ENCODE results near the gene DMBT1.

DMBT1 gene

DNA sequence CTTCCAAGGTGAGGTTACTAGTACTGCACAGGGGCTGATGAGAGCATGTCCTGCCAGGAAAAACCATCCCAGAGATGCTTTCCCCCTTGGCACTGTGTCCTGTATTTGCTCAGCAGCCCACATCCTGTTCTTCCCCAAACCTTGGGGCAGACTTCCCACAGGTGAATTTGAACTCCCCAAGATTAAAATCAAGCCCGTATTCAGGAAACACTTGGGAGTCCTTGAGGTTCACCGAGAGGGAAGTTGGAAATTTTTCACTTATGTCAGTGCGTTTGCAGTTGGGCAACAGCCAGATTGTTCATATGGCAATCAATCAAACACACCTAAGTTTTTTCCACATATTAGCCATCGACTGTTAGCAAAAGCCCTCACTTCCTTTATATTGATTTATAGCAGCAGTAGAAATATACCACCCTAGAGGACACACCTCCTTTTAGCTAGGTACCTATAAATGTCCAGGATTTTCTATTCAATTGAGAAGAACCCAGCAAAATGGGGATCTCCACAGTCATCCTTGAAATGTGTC, at the start of gene DMBT1:
Gene DMBT1 (plus strand): TSS at position 476 of the 526 bp plus-strand sequence. CDS start 17 bp downstream, at position 493.
- no peak for DNase-seq

DNA sequence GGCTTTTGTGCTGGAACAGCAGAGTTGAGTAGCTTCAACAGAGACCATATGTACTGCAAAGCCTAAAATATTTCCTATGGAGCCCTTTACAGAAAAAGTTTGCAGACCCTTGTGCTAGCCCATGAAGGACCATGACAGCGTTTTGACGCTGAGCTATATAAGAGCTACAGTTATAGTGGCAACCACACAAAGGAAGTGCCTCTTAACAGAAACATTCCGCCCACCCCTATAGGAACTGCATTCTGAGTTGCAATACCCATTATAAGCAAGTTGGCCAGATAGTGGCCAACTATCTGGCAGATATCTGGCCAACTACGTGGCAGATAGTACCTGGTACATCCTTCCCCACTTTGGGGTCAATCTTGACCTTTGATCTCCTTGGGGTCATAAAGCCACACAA, 47.5 kb upstream of the DMBT1 start:
- no peak for DNase-seq

DNA sequence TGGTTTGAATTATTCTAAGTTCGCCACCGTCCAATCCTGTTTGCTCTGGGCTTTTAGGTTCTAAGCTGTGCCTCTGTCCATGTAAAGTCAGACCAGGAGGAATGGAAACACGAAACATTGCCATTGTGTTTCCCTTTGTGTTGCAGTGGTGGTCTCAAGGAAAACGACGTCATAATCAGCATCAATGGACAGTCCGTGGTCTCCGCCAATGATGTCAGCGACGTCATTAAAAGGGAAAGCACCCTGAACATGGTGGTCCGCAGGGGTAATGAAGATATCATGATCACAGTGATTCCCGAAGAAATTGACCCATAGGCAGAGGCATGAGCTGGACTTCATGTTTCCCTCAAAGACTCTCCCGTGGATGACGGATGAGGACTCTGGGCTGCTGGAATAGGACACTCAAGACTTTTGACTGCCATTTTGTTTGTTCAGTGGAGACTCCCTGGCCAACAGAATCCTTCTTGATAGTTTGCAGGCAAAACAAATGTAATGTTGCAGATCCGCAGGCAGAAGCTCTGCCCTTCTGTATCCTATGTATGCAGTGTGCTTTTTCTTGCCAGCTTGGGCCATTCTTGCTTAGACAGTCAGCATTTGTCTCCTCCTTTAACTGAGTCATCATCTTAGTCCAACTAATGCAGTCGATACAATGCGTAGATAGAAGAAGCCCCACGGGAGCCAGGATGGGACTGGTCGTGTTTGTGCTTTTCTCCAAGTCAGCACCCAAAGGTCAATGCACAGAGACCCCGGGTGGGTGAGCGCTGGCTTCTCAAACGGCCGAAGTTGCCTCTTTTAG, 46.3 kb upstream of the DMBT1 start:
- no peak for DNase-seq

DNA sequence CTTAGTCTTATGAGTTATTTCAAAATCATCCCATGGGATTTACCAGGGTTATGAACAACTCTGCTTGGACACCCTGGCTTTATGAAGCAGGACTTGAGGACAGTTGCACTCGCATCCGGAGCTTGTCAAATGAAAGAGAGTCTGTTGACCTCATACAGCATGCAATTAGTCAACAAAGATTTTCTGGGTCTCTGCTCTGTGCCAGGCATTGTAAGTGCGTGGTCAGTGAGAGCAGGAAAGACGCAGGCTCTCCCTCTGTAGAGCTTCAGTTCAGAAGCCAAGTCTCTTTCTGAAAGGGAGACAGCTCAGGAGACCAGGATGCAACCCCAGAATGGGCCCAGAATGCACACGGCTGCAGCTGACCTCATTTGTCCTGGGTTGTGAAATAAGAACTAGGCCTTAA, 45.5 kb upstream of the DMBT1 start:
- no peak for DNase-seq

DNA sequence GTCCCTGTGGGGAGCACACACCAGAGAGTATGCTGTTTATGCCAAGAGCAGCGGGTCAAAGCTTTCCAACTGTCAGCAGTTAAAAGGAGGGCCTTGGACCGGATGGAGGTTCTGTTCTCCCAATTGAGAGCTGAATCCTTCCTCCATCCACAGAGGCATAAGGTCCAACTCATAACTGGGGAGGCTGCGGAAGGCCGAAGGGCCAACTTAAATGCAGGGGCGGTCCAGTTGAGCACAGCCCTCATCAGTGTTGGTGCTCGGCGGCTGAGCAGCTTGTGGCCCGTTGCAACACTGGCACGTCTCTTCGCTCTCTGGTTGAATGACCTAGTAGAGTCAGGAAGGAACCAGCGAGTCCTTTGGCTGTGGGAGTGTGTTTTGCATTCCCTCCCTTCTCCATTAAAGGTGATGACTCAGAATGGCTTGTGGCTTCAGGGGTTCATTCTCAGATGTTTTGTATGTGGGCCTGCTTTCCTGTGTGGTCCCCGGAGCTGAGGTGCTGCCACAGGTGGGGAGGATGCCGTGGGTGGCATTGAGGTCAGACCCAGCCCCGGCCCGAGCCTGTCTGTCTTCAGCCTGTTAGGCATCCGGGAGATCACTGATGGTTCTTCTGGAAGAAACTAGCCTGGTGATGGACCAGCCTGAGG, 44.8 kb upstream of the DMBT1 start:
- DNase-seq = no peak

DNA sequence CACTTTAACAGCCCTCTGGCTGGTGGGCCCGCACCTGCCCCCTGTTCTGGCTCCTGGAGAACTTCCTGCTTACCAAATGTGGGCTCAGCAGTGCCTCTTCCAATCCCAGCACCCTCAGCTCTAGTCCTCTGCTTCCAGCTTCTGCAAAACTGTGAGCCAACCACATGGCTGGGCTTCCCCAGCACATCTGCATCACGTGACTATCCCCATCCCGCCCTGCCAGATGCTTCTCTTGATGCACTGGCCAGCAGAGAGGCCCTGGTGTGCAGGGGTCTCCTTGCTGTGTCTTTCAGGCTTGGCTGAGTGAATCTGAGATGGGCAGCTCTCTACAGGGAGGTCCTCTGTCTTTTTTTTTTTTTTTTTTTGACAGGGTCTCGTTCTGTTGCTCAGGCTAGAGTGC, 43.8 kb upstream of the DMBT1 start:
- DNase-seq = no peak

DNA sequence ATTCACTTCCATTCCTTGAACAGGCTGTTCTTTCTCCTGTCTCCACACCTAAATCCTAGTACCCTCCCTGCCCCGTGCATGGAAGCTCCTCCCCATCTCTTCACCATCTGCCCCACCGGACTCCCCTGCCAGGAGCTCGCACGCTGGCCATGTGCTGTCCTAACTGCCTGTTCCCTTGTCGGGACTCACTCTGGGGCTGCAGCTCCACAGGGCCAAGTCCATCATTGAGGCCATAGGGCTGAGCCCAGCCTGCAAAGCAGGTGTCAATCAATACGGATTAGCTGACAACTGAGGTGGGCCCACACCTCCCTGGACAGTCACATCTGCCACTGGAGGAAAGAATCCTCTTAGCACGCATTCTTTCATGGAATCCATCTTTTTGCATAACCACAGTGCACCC, 41.4 kb upstream of the DMBT1 start:
- no peak for DNase-seq

DNA sequence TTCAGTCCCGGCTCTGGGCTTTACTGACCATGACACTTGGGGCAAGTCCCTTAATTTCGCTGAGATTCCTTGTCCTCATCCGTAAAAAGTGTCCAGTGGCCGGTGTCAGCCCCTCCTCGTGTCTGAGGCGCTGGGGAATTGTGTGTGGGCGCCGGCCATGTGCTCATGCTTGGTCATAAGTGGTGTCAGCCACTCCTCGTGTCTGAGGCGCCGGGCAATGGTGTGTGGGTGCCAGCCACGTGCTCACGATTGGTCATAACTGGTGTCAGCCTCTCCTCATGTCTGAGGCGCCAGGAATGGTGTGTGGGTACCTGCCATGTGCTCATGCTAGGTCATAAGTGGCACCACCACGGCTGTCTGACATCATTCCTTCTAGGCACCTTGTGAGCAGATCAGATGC, 40.7 kb upstream of the DMBT1 start:
- DNase-seq = no peak

DNA sequence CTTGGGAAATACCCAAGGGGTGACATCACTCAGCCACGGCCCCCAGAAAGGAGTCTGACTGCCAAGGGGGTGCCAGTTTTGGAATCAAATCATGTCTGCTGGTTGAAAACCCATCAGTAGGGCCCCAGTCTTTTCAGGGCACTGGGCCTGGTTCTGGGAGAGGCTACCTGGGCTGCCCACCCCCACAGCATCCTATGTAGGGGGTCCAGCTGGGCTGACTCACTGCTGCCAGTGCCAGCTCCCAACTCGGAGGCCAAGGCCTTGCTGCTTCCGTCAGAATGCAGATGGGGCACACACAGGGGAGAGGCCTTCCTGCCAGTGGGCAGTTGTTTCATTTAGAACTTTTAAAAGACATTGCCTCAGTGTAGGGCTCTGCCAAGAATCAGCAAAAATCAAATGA, 39.5 kb upstream of the DMBT1 start:
- DNase-seq = no peak

DNA sequence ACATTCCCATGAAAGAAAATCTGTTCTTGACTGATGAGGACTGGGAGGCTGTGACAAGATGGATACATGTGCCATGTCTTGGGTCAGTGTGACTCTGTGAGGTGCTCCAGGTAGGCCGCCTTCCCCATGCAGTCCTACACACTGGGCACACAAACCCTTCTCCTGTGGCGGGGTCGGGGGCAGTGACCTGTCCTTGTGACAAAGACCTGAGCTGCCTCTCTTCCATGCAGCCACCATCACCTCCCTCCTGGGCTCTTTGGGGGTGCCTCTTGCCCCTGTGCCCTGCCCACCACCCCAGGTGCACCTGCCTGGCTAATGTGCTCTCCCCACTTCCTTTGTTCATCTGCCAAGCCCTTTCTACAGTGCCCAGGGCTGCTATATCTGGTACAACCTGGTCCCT, 35.7 kb upstream of the DMBT1 start:
- no peak for DNase-seq

DNA sequence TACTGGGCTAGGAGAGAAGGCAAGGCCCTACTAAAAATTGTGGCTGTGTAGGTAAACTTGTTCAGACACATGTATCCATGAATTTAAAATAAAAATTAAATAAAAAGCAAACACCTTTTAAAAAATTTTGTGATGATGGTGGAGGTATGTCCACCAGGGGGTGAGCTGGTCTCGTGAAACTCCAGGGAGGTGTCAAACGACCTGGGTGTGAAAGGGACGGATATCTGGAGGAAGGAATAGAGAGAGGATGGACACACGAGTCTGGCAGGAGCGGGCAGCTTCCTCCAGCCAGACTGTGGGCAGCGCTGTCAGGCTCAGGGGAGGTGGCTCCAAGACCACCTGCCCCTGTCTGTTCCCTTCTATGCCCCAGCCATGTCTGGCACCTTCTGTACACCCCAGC, 34.8 kb upstream of the DMBT1 start:
- DNase-seq = peak; percentile 2

DNA sequence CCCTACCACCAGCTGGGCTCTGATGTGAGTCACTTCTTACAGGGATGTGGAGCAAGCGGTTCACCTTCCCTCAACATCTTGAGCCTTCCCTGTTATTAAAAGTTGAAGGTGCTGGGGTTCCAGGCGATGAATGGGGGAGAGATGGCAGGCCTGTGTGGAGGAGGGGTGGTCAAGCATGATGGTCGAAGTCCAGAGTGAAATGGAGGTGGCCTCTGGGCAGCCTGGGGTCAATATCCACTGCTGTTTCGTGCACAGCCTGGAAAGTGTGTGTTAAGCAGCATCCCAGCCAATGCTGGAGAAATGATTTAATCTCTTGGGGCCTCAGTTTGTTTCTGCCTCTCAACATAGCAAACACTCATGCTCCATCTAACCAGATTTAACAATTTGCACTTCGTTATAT, 33.7 kb upstream of the DMBT1 start:
- DNase-seq = no peak

DNA sequence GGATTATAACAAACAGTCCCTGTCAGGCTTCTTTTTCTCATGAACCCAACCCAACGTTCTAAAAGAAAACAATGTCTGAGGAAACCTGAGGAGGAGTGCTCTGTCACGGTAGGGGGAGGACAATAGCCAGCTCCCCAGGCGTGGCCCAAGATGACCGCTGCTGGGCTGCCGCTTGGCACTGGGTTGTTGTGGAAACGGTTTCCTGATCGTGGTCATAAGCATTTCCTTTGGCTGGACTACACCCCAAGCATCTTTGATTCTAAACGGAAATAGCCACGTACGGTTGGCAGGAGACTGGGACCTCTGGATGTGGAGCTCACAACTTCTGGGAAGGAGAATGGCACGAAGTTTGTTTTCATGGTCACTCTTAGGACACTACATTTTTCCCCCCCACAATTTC, 30.4 kb upstream of the DMBT1 start:
- DNase-seq = no peak

DNA sequence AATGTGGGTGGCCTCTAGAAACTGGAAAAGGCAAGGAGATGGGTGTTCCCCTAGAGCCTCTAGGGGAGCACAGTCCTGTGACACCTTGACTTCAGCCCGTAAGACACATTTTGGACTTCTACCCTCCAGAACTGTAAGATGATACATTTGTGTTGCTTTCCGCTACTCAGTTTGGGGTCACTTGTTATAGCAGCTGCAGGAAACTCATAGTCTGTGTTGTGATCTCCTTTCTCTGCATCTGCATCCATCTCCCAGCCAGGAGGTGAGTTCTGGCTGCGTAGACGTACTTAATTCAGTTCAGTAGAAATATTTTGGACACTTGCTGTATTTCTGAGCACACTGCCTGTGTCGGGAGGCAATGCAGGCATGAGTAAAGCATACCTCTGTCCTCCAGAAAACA, 29.3 kb upstream of the DMBT1 start:
- no peak for DNase-seq

DNA sequence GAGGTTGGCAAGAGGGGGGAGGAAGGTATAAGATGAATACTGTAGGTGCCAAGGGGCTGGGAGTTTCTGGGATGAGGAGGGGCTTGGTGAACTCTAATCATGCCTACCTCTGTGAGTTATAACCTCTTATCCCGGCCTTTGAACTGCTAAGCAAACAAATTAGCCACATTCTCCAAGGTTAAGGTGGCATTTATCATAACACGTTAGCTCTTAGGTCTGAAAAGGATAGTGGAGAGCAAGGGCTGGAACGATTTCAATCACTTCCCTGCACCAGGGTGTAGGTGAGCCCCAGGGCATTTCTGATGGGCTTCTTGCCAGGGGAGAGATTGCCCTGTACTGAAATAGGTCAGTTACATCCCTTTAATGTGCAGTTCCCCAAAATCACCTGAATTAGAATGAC, 28.6 kb upstream of the DMBT1 start:
- peak; percentile 19 for DNase-seq

DNA sequence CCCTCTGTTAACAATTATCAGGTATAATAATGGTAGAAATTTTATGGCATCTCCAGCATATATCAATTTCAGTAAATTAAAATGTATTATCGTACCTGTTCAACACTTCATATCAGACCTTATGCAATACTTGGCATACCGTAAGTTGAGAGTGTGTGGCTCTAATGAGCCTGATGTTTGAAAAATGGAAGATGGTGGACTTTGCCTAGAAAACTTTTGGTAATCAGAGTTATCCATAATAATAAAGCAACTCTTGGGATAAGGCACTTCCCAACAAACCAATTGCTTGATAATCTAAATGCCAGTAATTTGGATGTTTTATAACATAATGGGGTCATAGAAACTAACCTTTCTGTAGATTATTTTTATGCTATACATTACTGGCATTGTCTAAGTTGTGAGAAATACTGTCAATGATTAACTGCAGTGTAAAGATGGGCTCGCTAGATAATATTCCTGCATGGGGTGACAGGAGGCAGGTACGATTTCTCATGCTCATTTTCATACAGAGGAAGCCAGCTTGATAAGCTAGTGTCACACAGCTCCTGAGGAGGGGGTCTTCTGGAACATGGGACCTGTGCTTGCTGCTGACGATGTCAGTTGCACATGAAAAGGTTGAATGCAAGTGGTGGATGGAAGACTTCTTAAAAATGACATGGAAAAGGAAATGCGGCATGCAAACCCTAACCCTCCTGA, 27.8 kb upstream of the DMBT1 start:
- DNase-seq = no peak

DNA sequence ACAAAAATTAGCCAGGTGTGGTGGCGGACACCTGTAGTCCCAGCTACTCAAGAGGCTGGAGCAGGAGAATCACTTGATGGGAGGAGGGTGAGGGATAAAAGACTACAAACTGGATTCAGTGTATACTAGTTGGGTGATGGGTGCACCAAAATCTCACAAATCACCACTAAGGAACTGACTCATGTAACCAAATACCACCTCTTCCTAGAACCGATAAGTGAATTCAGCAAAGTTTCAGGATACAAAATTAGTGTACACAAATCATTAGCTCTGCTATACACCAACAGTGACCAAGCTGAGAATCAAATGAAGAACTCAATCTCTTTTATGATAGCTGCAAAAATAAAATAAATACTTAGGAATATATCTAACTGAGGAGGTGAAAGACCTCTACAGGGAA, 23.0 kb upstream of the DMBT1 start:
- DNase-seq = no peak

DNA sequence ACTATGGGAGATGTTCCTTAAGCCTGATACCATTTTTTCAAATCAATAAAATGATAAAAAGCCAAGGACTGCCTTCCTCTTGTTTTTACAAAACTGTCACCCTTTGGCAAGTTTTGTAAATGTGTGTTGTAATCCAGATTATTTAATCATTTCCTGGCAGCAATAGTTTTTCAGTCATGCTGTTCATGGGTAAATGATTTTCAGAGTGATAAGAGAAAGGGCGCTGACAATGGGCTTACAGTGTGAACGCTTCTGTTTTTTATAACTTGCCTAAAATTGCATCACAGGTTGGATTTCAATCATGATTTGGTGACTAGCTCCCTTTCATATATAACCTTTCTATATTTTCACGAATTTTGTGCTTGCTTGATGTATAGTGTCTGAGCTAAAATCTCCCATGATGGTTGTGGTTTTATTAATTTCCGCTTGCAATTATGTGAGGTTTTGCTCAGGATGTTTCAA, 19.0 kb upstream of the DMBT1 start:
- no peak for DNase-seq

DNA sequence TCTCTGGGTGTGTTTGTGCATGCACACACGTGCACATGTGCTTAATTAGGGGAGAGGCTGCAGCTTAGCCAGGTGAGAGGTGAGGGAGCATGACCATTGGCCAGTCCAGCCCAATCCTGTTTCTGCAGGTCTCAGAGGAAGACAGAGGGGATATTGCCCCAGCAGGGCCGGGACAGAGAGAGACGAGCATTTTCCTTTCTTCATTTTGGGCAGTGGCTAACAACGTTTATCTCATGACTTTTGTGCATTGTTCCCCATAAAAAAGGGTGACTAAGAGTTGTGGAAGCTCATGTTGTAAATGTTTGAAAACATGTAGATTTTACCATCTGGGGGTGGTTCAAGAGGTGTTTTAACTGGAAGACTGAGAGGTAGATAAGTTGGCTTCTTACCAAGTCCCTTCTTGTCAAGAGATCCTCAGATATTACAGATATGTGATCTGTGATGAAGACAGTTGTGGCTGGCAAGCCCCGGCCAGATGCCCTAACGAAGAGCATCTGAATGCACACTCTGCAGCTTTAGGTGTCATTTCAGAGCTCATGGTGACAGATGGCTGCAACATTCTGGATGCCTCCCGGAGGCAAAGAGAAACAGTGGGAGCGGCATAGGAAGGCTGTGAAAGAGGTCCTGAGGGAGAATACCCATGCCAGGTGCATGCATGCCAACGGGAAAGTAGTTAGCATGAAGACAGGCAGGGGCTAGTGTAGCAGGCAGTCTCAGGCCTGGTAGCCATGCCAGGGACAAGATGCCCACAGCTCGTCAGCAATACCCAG, 16.7 kb upstream of the DMBT1 start:
- no peak for DNase-seq

DNA sequence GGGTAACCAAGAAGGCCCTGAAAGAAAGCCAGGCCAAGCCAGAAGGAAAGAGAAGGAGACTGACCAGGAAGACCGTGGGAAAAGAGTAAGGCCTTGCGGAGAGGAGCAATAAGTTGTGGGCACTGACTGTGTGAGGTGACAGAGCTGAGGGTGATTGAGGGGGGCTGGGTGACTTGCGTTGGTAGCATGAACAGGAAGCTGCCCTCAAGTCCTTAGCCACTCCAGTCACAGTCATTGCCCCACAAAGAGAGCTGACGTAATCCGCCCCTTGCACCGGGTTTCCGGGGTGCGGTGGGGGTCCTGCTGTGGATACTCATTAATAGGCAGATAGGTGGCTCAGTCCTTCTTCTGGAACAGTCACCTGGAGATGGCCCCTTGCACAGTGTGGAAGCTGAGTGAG, 16.1 kb upstream of the DMBT1 start:
- no peak for DNase-seq

DNA sequence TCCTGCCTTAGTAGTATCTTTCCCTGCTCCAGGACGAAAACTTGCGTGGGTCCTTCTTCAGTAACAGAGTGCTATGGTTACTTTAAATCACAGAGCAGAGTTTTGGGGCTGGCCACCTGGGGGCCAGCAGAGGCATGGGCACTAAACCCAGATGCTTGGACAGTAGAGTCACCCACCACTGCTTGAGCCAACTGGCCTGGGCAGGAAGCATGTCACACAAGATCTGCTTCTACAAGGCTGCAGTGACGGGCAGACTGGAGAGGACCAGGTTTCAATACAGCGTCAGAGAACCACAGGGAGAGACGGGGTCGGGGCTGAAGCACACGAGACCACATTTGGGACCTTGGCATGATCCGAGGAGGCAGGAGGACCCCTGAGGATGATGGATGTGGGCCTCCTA, 14.3 kb upstream of the DMBT1 start:
- no peak for DNase-seq

DNA sequence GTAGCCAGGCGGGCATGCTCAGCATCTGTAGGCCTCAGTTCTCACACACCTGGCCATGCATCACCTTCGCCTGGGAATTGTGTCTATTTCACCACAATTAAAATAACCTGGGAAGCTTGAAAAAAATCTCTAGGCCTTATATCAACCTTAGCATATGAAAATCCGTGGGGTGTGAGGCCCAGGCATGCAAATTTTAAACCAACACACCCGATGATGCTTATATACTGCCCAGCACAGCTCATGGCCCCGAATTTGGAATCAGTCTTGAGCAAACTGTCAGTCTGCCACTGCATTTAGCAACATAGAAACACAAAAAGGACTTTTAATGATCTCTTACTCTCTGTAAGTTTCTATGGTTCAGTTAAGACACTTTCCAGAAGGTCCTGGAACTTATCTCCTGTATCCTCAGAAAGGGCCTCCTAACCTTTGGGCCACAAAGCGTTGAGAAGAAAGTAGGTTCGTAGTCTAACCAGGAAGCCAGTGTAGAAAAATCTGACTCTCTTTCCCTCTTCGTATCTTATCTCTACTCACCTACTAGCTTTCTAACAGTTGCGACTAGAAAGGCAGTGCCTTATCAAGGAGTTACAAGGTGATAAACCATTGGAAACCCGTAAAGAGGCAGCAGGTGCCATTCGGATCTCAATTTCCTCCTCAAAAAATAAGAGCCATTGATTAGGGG, 12.0 kb upstream of the DMBT1 start:
- DNase-seq = no peak

All from NCI-H345 (cell line).